ENCODE results near the gene KRAS. TPM values are rescaled to one million over a fixed set of nuclear protein-coding genes. Genes with fewer than 3 reads are reported as not detected.

Gene KRAS
- total RNA-seq, 2 donors from 2014 or later = 5.9 to 8.3 TPM

Other genes starting within 250 kb of the KRAS start
- gene DNAI7, start 55.8 kb downstream of the KRAS start, total RNA-seq = under 1 TPM in 1 of 2 donors, not detected in 1; 0.26 TPM
- 10 to 100 TPM; 12.5 to 24.9 TPM for gene ETFRF1, start 55.7 kb downstream of the KRAS start, total RNA-seq

All from body of pancreas (tissue), 2 donors.